Iris pigment epithelial cell (primary cell): Measurements from ENCODE around the gene MOAP1.
"Not testable (repeated sequence)": the region's sequence is repeated elsewhere in the genome, so short reads cannot be mapped to it uniquely, and the experiment has no call there.

ENCODE experiments used
- DNase-seq: peaks from one replicate; pipeline ENCODE4 v3.0.0-alpha.2; 2011; ENCODE audit warnings: low read depth

MOAP1 gene

GRCh38 chr14:93146119-93146518 is 38.6 kb downstream of the MOAP1 start:
- no peak for DNase-seq

- no peak for DNase-seq
Observed at GRCh38 chr14:93142854-93143652, 41.6 kb downstream of the MOAP1 start.

- no peak for DNase-seq
Observed at GRCh38 chr14:93137864-93138263, 46.8 kb downstream of the MOAP1 start.

GRCh38 chr14:93136508-93136907 is 48.2 kb downstream of the MOAP1 start:
- not testable (repeated sequence) for DNase-seq

- DNase-seq = no peak
Observed at GRCh38 chr14:93136009-93136408, 48.7 kb downstream of the MOAP1 start.

- no peak for DNase-seq
Observed at GRCh38 chr14:93135399-93135798, 49.3 kb downstream of the MOAP1 start.

- peak; percentile 87 for DNase-seq
Observed at GRCh38 chr14:93133464-93133863, 51.2 kb downstream of the MOAP1 start.

- DNase-seq = peak; percentile 56
Observed at GRCh38 chr14:93132472-93133065, 52.1 kb downstream of the MOAP1 start.
